DMS53 treated with DMSO at 0.1 percent for 48 hours (cell line): ENCODE data around the gene DLEC1.
"Not testable (repeated sequence)": the region's sequence is repeated elsewhere in the genome, so short reads cannot be mapped to it uniquely, and the experiment has no call there.

Source experiments
- DNase-seq: peaks from one replicate; lab custom pipeline; 2025; ENCODE audit not compliant: unreplicated experiment; lab: John Stamatoyannopoulos, UW

The DLEC1 gene

DNA sequence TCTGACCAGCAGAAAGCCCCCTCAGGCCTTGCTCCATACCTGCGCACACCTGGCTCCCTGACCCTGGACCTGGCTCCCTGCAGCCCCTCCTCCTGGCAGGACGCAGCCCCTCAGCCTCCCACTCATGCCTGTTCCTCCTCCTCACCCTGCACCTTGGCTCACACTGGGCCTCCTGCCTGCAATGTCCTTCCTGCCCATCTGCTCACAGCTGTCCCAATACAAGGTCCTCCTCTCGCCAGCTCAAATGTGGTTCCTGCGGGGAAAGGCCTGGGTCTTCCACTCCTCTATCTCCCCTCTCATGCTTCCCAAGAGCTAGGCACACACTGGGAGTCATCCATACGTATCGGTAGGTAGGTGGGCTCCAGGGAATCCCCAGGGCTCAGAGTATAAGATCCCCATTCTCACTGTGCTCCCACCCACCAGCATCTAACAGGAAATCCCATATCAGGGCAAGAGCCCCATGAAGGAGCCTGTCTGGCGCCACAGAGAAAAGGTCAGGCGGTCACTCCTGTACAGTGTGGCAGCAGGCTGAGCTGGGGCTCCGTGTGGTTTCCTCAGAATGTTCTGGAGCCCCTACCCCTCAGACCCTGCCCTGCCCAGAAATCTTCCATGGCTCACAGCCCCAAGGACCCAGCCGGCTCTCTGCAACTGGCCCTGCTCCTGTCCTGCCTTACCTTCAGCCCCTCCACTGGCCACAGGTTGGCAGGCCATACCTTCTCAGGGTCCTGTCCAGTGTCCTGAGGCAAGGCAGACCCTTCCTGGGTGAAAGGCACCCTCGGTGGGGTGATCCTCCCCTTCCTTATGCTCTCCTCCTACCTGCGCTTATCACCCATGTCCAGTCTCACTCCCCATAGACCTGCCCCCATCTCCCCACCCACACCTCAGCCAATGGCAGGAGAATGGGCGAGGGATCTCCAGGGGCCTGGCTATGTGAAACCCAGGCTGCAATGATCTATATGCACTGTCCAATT, 20.4 kb upstream of the DLEC1 start:
- DNase-seq = no peak

- no peak for DNase-seq
Measured at GRCh38 chr3:38019658-38020341, 19.2 kb upstream of the DLEC1 start.

DNA sequence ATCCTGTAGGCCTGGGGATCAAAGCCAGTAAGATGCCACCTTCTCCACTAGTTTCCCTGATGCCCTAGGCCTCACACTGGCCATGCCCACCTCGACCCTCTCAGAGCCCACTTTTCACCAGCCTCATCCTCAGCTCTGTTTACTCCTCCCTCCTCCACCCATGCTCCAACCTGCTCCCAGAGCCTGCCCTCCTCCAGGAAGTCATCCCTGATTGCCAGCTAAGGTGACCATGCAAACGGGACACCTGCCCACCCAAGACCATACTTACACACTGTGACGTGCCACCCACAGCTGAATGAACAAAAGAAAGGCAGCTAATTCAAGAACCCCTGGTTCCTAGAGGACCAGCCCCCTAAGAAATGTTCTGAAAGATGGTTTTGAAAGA, 18.7 kb upstream of the DLEC1 start:
- DNase-seq = no peak

GRCh38 chr3:38021196-38021595, 17.8 kb upstream of the DLEC1 start:
- DNase-seq = no peak

- no peak for DNase-seq
Measured at GRCh38 chr3:38022301-38022700, 16.7 kb upstream of the DLEC1 start.

DNA sequence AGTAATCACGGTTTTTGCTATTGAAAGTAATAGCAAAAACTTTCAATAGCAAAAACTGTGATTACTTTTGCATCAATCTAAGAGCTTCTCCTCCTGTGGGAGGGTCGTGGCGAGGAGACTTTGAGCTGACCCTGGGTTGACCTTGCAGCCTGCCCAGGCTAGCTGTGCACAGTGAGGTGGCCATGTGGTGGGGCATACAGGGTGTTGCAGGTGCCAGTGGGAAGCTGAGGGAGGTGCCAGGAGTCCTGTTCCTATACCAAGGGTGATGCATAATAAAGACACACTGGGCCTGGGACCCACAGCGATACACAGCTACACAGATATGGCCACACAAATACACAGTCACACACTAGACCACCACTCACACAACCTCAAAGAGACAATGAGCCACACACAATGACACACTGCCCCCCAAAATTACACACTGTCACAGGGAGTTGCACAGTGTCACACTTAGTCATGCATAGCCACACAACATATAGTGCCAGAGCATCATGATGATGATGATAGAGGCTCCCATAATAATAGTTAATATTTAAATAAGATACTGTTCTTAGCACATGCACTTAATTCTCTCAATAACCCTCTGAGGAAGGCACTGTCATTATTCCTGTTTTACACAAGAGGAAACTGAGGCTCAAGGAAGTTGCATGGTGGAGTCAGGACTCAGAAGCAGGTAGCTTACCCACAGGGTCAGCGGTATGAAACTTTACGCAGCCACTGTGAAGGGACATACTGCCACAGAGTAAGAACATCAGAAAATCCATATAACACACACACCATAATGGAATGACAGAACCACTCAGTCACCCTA, 15.9 kb upstream of the DLEC1 start:
- no peak for DNase-seq

DNA sequence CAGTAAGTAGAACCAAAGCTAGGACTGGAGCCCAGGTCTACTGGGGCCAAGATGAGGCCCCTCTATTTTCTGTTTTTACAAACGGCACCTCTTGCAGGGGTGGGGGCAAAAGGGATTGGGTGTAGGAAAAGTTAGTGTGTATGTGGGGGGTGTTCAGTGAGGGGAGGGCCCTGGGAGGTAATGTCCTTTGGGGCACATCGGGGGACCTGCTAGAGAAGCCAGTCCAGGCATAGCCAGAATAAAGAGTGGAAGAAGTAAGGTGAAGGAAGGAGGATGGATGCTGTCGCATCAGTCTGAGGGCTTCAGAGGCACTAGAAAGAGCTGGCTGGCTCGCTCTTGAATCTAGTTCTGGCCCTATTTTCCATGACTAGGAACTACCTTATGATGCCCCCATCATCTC, 12.2 kb upstream of the DLEC1 start:
- DNase-seq = no peak

DNA sequence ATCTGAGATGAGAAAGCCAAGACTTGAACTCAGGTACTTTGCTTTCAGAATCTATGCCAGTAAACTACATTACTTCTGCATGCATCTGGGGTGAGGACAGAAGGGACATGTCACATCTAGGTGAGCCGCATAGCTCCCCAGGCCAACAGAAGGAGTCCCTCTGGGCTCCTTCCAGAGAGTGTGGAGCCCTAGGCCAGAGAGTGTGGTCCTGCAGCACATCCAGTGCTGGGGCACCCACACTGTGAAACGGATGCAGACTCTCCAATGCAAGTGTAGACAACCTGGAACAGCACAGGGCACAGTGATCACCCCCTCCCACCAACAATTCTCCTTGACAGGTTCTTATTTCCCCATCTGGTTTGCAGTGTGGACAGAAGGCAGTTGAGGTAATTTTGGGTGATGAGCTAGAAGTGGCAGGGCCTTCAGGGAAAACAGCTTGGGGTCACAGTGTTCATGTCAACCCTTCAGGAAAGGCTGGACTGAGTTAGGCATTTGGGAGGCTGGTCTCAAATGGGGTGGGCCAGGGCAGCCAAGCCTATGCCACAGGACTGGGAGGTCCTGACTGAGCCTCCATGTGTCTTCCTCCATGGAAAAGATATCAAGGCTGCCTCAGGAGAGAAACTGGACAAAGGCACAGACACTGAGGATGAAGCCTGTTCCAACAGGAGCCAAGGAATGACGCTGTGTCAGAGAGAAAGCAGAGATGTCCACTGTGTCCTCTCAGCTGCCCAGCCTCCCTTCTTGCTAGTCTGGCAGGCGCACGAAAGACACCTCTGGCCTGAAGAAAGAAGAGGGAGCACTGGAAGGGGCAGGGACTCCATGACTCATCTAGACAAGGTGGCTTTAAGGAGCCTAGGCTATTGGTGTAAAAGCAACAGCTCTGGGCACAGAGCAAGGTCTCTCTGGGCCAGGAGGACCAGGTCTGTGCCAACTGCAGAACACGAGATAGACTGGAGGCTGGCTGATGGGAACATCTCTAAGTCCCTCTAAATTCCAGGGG, 11.2 kb upstream of the DLEC1 start:
- DNase-seq = no peak

DNA sequence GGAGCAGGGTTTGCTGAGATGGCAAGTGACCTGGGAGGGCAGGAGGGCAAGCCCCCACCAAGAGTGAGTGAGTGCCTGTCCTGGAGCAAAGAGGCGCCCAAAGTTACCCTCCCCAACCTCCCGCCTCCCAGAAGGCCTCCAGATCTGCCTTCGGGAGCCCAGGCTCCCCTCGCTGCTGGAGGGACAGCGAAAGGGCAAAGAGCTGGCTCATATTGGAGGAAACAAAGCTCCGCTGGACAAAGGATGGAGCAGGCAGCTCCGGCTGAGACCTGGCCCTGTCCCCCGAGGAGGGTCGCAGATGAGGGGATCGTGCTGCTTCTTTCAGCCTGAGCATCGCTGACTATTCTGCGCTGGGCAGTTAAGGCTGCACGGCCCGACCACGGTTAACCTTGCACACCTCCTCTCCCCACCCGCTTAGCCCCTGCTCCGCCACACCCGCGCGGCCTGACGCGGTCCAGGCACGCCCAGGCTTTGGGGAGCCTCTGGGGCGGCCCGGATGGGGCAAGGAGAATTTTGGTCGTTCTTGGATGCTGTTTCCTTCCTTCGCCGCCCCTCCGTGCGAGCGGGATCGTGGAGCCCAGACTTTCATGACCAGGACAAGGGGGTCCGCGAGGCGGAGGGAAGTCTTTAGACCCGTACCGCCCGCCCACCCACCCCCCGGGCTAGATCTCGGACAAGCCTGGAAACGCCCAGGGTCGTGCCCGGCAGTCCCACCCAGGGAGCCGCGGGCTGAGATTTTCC, 10.2 kb upstream of the DLEC1 start:
- no peak for DNase-seq

DNA sequence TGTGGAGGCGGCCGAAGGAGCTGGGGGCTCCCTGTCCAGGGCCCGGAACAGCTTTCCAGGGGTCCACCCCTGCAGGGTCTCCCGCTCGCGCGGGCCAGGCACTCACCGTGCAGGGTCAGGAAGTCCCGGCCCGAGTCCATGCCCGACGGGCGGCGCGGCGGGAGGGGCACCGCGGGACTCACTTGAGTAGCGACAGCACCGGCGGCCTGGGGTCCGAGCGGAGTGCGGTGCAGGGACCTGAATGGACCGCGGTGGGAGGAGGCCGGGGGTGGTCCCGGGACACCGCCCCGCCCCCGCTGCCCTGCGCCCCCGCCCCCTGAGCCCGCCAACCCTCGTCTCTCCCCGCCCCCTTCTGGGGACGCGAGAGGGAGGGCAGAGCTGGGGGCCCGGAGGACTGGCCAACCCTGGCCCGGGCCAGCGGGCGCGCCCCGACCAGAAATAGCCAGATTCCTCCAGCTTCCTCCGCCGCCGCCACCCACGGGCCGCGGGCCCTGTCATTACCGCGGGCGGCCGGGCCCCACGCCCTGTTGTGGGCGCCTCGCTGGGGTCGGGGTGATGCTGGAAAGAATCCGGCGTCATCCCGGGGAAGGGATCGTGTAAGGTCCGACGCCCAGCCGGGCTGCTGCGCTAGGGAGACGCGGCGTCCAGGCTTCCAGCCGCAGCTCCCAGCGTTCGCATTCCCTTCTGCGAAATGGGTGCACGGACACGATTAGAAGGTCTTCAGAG, 9.4 kb upstream of the DLEC1 start, which contains the start of gene PLCD1:
PLCD1 (minus strand) TSS at position 243 of the 726 bp plus-strand sequence; CDS start at position 140, 103 bp downstream.
- DNase-seq = no peak

- no peak for DNase-seq
Measured at GRCh38 chr3:38030126-38031021, 8.6 kb upstream of the DLEC1 start.

DNA sequence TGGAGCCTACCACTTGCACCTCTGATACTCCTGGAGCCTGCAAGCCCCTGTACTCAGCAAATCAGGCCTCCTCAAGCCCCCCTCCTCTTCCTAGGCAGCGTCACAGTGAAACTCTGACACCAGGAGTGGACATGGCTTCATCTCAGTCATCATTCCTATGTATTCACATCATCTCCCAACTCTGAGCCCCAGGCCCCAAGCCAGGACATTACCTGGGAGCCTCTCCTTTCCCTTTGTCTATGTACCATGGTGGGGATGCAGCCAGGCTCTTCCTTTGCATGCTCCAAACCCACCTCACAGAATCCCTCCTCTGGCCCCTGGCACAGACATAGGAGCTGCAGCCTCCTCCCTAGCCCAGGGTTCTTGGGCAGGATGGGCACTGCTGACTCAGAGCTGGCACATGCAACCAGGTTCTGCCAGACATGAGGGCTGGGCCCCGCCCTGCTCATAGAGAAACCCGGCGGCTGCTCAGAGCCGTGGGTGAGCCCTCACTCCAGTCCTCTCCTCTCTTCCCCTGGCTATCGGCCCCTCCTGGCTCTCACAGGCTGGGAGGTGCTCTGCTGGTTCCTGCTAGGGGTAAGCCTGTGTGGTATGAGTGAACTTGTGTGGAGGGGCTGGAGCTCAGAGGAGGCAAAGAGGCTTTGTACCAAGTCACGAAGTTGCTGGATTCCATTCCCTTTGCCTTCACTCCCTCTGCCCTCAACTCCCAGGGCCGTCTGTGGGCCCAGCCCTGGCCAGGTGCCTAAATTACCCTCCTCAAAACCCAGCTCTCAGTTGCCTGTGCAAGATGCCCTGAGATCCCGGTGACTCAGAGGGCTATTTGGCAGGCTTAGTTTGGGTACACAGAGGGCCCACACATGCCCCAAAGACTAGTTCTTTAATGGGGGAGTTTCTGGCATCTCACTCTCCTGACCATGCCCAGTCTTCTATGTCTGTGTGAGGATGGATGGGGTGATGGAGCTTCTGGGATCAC, 7.7 kb upstream of the DLEC1 start:
- no peak for DNase-seq

DNA sequence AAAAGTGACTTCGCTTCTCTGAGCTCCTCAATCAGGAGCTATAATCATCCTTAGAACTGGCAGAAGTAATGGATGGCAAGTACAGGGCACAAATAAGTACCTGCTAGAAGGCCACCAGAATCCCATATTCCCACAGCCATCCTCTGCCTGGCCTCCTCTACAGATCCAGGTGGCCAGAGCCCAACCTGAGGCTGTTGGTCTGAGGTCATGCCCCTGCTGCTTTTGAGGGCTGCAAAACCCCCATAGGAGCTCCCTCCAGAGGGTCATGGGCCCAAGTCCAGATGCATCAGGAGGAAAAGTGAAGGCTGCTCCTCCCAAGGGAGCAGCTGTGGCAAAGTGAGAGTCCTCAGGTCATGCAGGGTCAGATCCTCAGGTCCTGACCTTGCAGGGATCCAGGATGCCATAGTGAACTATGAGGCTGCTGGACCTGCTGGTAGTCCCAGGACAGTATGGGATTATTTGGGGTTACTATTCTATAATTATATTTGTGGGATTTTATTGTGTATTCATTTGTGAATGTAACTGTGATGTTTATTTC, 6.6 kb upstream of the DLEC1 start:
- DNase-seq = no peak

DNA sequence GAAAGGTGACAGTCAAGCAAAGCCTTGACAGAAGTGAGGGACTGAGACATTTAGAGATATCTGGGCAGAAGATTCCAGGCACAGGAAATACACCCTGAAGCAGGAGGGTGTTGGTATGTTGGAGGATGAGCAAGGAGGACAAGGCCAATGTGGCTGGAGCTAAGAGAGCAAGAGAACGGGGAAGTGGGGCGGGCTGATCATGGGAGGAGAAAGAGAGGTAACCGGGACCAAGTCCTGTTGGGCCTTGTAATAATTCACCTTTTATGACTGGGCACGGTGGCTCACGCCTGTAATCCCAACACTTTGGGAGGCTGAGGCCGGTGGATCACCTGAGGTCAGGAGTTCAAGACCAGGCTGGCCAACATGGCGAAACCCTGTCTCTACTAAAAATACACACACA, 5.4 kb upstream of the DLEC1 start:
- not testable (repeated sequence) for DNase-seq

DNA sequence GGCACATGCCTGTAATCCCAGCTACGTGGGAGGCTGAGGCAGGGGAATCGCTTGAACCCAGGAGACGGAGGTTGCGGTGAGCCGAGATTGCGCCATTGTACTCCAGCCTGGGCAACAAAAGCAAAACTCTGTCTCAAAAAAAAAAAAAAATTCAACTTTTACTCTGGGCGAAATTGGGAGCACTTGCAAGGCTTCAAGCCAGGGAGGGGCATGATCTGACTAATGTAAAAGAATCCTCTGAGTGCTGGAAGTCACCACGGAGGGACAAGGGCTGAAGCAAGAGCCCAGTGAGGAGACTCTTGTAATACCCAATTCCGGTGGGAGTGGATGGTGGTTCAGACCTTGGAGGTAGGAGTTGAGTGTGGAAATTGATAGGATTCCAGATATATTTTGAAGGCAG, 4.7 kb upstream of the DLEC1 start:
- DNase-seq = not testable (repeated sequence)

- no peak for DNase-seq
Measured at GRCh38 chr3:38036286-38036685, 2.7 kb upstream of the DLEC1 start.
